Trophoblast cell (in vitro differentiated cells and primary cell): ENCODE measurements around the gene VASN.

ENCODE experiments used
- DNase-seq, 2 donors: peaks; one replicate each; pipeline ENCODE4 v3.0.0-alpha.2; 2016
- H2AFZ ChIP-seq: 2 replicates; pipeline ENCODE4 v1.6.1; 2013; ENCODE audit warnings: low read length, moderate library complexity, mild to moderate bottlenecking; ENCODE audit not compliant: insufficient read depth, poor library complexity
- H2AK5ac ChIP-seq: 2 replicates; pipeline ENCODE4 v1.6.1; 2013; ENCODE audit warnings: mild to moderate bottlenecking, low read length
- H2BK120ac ChIP-seq: 2 replicates; pipeline ENCODE4 v1.6.1; 2013; ENCODE audit warnings: low read length, mild to moderate bottlenecking, moderate library complexity; ENCODE audit not compliant: insufficient read depth, poor library complexity
- H2BK12ac ChIP-seq: 2 replicates; pipeline ENCODE4 v1.6.1; 2013; ENCODE audit warnings: mild to moderate bottlenecking, low read length, moderate library complexity
- H2BK5ac ChIP-seq: 2 replicates; pipeline ENCODE4 v1.6.1; 2013; ENCODE audit warnings: low read length, low read depth, moderate library complexity, mild to moderate bottlenecking; ENCODE audit not compliant: poor library complexity
- H3K14ac ChIP-seq: 2 replicates; pipeline ENCODE4 v1.6.1; 2013; ENCODE audit warnings: mild to moderate bottlenecking, low read length
- H3K18ac ChIP-seq: 2 replicates; pipeline ENCODE4 v1.6.1; 2013; ENCODE audit warnings: mild to moderate bottlenecking, low read length
- H3K23ac ChIP-seq: 2 replicates; pipeline ENCODE4 v1.6.1; 2013; ENCODE audit warnings: low read length
- H3K27ac ChIP-seq: 2 replicates; pipeline ENCODE4 v1.5.1; 2013; ENCODE audit warnings: low read depth, mild to moderate bottlenecking, inconsistent platforms, low read length, moderate library complexity
- H3K27me3 ChIP-seq: 2 replicates; pipeline ENCODE4 v1.6.1; 2013; ENCODE audit warnings: inconsistent platforms, mild to moderate bottlenecking, low read length, moderate library complexity; ENCODE audit not compliant: insufficient read depth
- H3K36me3 ChIP-seq, 2 experiments: 1 replicate in 1 of 2; 2 replicates in 1 of 2; pipeline ENCODE4 v1.6.1; 2013; ENCODE audit warnings: low read length in 2 of 2, mild to moderate bottlenecking in 2 of 2, moderate library complexity in 1 of 2; ENCODE audit not compliant: insufficient read depth in 2 of 2, control insufficient read depth in 1 of 2
- H3K4ac ChIP-seq: 2 replicates; pipeline ENCODE4 v1.6.1; 2013; ENCODE audit warnings: low read depth, mild to moderate bottlenecking, low read length, moderate library complexity
- H3K4me1 ChIP-seq, 2 experiments: 1 replicate in 1 of 2; 2 replicates in 1 of 2; pipeline ENCODE4 v1.6.1; 2013; ENCODE audit warnings: low read length in 2 of 2, mild to moderate bottlenecking in 2 of 2, moderate library complexity in 1 of 2; ENCODE audit not compliant: insufficient read depth in 2 of 2, control insufficient read depth in 1 of 2
- H3K4me2 ChIP-seq: 2 replicates; pipeline ENCODE4 v1.6.1; 2013; ENCODE audit warnings: inconsistent platforms, mild to moderate bottlenecking, low read length, moderate library complexity
- H3K4me3 ChIP-seq: 2 replicates; pipeline ENCODE4 v1.5.1; 2013; ENCODE audit warnings: mild to moderate bottlenecking, low read depth, low read length, inconsistent platforms
- H3K79me1 ChIP-seq: one replicate; pipeline ENCODE4 v1.6.1; 2013; ENCODE audit warnings: low read length
- H3K79me2 ChIP-seq: 2 replicates; pipeline ENCODE4 v1.6.1; 2013; ENCODE audit warnings: low read length, mild to moderate bottlenecking; ENCODE audit not compliant: control insufficient read depth, insufficient read depth, poor library complexity
- H3K9ac ChIP-seq: 2 replicates; pipeline ENCODE4 v1.6.1; 2013; ENCODE audit warnings: mild to moderate bottlenecking, low read length
- H3K9me3 ChIP-seq: 2 replicates; pipeline ENCODE4 v1.6.1; 2013; ENCODE audit warnings: low read depth, mild to moderate bottlenecking, control low read depth, inconsistent platforms, low read length; ENCODE audit not compliant: insufficient read depth
- H4K12ac ChIP-seq: 2 replicates; pipeline ENCODE4 v1.6.1; 2013; ENCODE audit warnings: low read depth, mild to moderate bottlenecking, low read length, moderate library complexity
- H4K8ac ChIP-seq: 2 replicates; pipeline ENCODE4 v1.6.1; 2013; ENCODE audit warnings: low read depth, mild to moderate bottlenecking, low read length, moderate library complexity
- H4K91ac ChIP-seq: one replicate; pipeline ENCODE4 v1.6.1; 2013; ENCODE audit warnings: low read depth, mild to moderate bottlenecking, low read length, moderate library complexity
- WGBS: extraction: QIAGEN DNeasy Blood & Tissue Kit; methylation state at CpG from one replicate; pipeline ENCODE4 v1.1.7; 2013; ENCODE audit warnings: missing lambda C conversion rate; ENCODE audit not compliant: insufficient read length, insufficient coverage; ENCODE audit errors: extremely low coverage; 5-methylcytosine and 5-hydroxymethylcytosine counted together

The VASN gene

DNA sequence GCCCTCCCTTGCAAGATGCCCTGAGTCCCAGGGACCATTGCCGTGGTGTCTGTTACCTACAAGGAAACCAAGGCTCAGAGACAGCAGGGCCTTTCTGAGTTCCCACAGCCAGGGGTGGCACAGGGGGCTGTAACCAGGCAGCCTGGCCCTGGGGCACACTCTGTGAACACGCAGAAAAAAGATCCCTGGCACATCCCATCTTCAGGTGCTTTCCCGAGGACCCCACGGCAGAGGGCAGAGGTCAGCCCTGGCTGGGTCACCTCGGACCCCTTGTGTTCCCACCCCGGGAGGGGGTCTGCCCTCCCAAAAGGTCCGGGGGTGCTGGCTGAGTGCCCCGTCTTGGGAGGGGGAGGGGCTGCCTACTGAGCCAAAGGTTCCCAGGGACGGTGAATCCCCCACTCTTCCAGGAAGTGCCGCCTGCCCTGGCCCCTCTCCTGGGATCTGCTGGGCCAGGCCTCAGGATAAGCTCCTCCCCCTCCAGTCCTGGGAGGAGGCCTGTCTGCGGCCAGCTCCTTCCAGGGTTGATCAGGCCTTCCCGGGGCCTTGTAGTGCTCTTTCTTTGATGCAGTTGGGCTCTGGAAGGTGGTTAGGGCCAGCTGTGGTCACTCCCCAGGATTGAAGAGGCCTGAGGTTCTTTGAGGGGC, 47.7 kb upstream of the VASN start:
- peak overlapping the region; percentile 19 for H2BK5ac ChIP-seq
- H3K9ac ChIP-seq = no peak overlapping the region
- peak overlapping the region; percentile 44 for H4K8ac ChIP-seq
- no peak overlapping the region for H2AK5ac ChIP-seq
- no peak overlapping the region for H3K14ac ChIP-seq
- H3K27me3 ChIP-seq = no peaks in the 10 kb centered on the region
- no peak overlapping the region for H2AFZ ChIP-seq
- no peaks in the 10 kb centered on the region for H3K36me3 ChIP-seq
- H3K27ac ChIP-seq = peak overlapping the region; percentile 18
- peak overlapping the region; percentile 2 for H2BK120ac ChIP-seq
- peak overlapping the region; percentile 17 for H3K4me2 ChIP-seq
- H4K12ac ChIP-seq = no peak overlapping the region
- H3K79me2 ChIP-seq = peaks cover 5% of the 10 kb centered on the region
- H3K9me3 ChIP-seq = no peaks in the 10 kb centered on the region
- H3K79me1 ChIP-seq = peaks cover 16% of the 10 kb centered on the region
- peak overlapping the region; percentile 39 for H2BK12ac ChIP-seq
- no CpG with 5 or more reads among the region's 12 CpGs for WGBS
- H3K18ac ChIP-seq = peak overlapping the region; percentile 40
- H3K23ac ChIP-seq = no peak overlapping the region
- peaks cover 30 to 52% of the 10 kb centered on the region in 2 experiments for H3K4me1 ChIP-seq
- peak overlapping the region; percentile 4 for H3K4ac ChIP-seq
- peak in 1 of 2 donors; percentile 36 for DNase-seq
- no peak overlapping the region for H3K4me3 ChIP-seq
- peak overlapping the region; percentile 37 for H4K91ac ChIP-seq

DNA sequence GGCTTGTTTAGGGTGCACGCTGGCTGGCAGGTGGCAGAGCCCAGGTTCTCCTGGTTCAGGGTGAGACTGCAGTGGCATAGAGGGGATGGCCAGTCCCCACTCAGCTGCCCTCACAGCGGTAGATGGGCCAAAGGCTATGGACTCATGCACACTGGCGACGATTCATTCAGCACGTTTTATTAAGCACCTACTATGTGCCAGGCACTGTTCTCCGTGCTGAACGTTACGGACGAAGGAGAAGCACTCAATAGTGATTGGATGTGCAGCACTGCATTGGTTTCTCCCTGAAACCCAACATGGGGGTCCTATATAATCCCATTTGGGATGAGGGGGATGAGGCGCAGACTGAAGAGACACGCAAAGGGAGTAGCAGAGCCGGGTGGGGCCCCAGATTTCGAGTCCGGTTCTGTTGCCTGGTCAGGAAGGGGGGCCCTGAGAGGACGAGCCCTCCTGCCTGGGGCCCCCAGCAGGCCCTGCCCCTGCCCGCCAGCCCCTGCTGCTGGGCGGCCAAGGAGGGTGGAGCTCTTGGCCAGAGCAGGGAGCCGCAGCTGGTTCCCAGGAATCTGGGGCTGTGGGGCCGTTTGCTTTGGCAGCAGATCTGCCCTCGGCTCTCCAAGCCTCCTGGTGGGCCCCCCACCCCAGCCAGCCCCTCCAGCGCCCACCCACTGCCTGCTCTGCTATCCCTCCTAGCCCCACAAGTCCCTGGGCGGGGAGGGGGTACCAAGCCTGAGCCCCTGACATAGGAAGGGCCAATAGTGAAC, 47.0 kb upstream of the VASN start:
- WGBS = no CpG with 5 or more reads among the region's 22 CpGs

GRCh38 chr16:4325253-4325758, 46.3 kb upstream of the VASN start:
- H3K36me3 ChIP-seq = no peaks in the 10 kb centered on the region
- no peak overlapping the region for H2AK5ac ChIP-seq
- no peak overlapping the region for H3K23ac ChIP-seq
- H3K4me1 ChIP-seq = peaks cover 25 to 43% of the 10 kb centered on the region in 2 experiments
- no peak overlapping the region for H3K4ac ChIP-seq
- H3K4me3 ChIP-seq = no peak overlapping the region
- no peak overlapping the region for H2BK120ac ChIP-seq
- no peaks in the 10 kb centered on the region for H3K27me3 ChIP-seq
- no peak overlapping the region for H4K8ac ChIP-seq
- no peak overlapping the region for H2BK12ac ChIP-seq
- no peak overlapping the region for H4K91ac ChIP-seq
- DNase-seq = no peak
- H4K12ac ChIP-seq = no peak overlapping the region
- H3K4me2 ChIP-seq = no peak overlapping the region
- H2AFZ ChIP-seq = no peak overlapping the region
- no peak overlapping the region for H2BK5ac ChIP-seq
- H3K79me2 ChIP-seq = peaks cover 5% of the 10 kb centered on the region
- peaks cover 2% of the 10 kb centered on the region for H3K9me3 ChIP-seq
- no peak overlapping the region for H3K18ac ChIP-seq
- WGBS = no CpG with 5 or more reads among the region's 6 CpGs
- H3K79me1 ChIP-seq = peaks cover 12% of the 10 kb centered on the region
- H3K14ac ChIP-seq = no peak overlapping the region
- peak overlapping the region; percentile 49 for H3K9ac ChIP-seq
- no peak overlapping the region for H3K27ac ChIP-seq

More for the DNA sequence above, 47.0 kb upstream of the VASN start:
- no peak overlapping the region for H2BK5ac ChIP-seq
- no peak overlapping the region for H3K4ac ChIP-seq
- H2AK5ac ChIP-seq = no peak overlapping the region
- H2BK12ac ChIP-seq = no peak overlapping the region
- peaks cover 2% of the 10 kb centered on the region for H3K9me3 ChIP-seq
- no peak overlapping the region for H3K23ac ChIP-seq
- H3K9ac ChIP-seq = no peak overlapping the region
- H3K14ac ChIP-seq = no peak overlapping the region
- H4K12ac ChIP-seq = no peak overlapping the region
- H3K4me3 ChIP-seq = no peak overlapping the region
- peaks cover 16% of the 10 kb centered on the region for H3K79me1 ChIP-seq
- peaks cover 30 to 48% of the 10 kb centered on the region in 2 experiments for H3K4me1 ChIP-seq
- no peak overlapping the region for H2BK120ac ChIP-seq
- H3K18ac ChIP-seq = peak overlapping the region; percentile 3
- no peak overlapping the region for H3K4me2 ChIP-seq
- H2AFZ ChIP-seq = no peak overlapping the region
- H3K79me2 ChIP-seq = peaks cover 5% of the 10 kb centered on the region
- H4K8ac ChIP-seq = no peak overlapping the region
- DNase-seq = no peak
- no peaks in the 10 kb centered on the region for H3K36me3 ChIP-seq
- H3K27ac ChIP-seq = peak overlapping the region; percentile 18
- H4K91ac ChIP-seq = no peak overlapping the region
- H3K27me3 ChIP-seq = no peaks in the 10 kb centered on the region

DNA sequence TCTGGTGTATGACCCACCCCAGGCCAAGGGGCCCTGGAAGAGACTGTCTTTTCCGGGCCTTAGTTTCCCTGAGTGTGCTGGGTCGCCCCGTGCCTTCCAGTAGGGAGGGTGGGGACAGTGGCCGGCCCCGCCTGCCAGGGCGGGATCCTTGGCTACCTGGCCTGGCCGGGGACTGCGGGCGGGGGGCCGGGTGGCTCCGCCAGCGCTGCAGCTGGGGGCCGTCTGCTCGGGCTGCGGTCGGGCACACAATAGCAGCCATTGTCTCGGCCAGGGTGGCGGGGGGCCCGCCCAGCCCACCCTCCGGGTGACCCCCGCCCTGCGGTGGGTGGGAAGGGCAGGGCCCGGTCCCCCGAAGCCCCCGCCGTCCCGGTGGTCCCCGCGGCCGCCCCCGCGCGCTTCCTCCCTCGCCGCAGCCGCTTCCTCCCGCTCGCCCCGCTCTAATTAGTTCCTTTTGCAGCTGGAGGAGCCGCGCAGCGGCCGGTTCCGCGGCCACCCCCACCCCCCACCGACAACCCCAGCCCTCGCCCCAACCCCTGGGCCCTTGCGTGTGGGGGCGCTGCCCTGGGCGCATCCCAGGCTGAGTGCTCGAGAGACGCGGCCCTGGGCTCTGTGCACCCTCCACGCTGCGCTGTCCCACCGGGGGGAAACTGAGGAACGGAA, 44.1 kb upstream of the VASN start:
- H3K4ac ChIP-seq = peak overlapping the region; percentile 66
- no peak for DNase-seq
- no peak overlapping the region for H3K23ac ChIP-seq
- peak overlapping the region; percentile 88 for H3K18ac ChIP-seq
- peak overlapping the region; percentile 57 for H4K12ac ChIP-seq
- H3K4me3 ChIP-seq = peak overlapping the region; percentile 67
- H2BK120ac ChIP-seq = peak overlapping the region; percentile 79
- H3K79me1 ChIP-seq = peaks cover 8% of the 10 kb centered on the region
- peaks cover 21 to 36% of the 10 kb centered on the region in 2 experiments for H3K4me1 ChIP-seq
- no peaks in the 10 kb centered on the region for H3K27me3 ChIP-seq
- H4K8ac ChIP-seq = peak overlapping the region; percentile 78
- no peak overlapping the region for H2BK5ac ChIP-seq
- peak overlapping the region; percentile 87 for H3K4me2 ChIP-seq
- H3K27ac ChIP-seq = peak overlapping the region; percentile 61
- H2BK12ac ChIP-seq = peak overlapping the region; percentile 9
- peaks cover 2% of the 10 kb centered on the region for H3K9me3 ChIP-seq
- no CpG with 5 or more reads among the region's 57 CpGs for WGBS
- H2AFZ ChIP-seq = peak overlapping the region; percentile 38
- H3K9ac ChIP-seq = peak overlapping the region; percentile 60
- H3K79me2 ChIP-seq = peaks cover 5% of the 10 kb centered on the region
- H3K14ac ChIP-seq = peak overlapping the region; percentile 80
- H4K91ac ChIP-seq = peak overlapping the region; percentile 90
- H3K36me3 ChIP-seq = peaks cover 4 to 7% of the 10 kb centered on the region in 2 experiments
- peak overlapping the region; percentile 77 for H2AK5ac ChIP-seq
